NCI-H2227 (cell line): ENCODE results near the gene PRAC2.
A peak's percentile ranks its signal among the peaks of the same experiment; 100 is the strongest.
"Not testable (repeated sequence)": the region's sequence is repeated elsewhere in the genome, so short reads cannot be mapped to it uniquely, and the experiment has no call there.

Experiments used
- DNase-seq: peaks from one replicate; lab custom pipeline; 2025; ENCODE audit not compliant: unreplicated experiment; lab: John Stamatoyannopoulos, UW

PRAC2 gene

GRCh38 chr17:48722915-48723422 lies at the start of gene PRAC2:
Gene PRAC2, plus strand, starts transcription at chr17:48723185. Its CDS starts 1,226 bp downstream, at chr17:48724411.
- DNase-seq, result no peak

GRCh38 chr17:48676963-48677558 lies 45.9 kb upstream of the PRAC2 start:
- no peak for DNase-seq

GRCh38 chr17:48678141-48678971 lies 44.6 kb upstream of the PRAC2 start:
- DNase-seq, result peak; percentile 83

- no peak for DNase-seq
These were observed 43.4 kb upstream of the PRAC2 start for GRCh38 chr17:48679385-48680096.

GRCh38 chr17:48681609-48682008 lies 41.4 kb upstream of the PRAC2 start:
- DNase-seq, result no peak

GRCh38 chr17:48690655-48691054 lies 32.3 kb upstream of the PRAC2 start:
- no peak for DNase-seq

- no peak for DNase-seq
These were observed 30.9 kb upstream of the PRAC2 start for GRCh38 chr17:48692049-48692448.

- DNase-seq, result no peak
These were observed 29.8 kb upstream of the PRAC2 start for GRCh38 chr17:48693178-48693577.

GRCh38 chr17:48701864-48702532 lies 21.0 kb upstream of the PRAC2 start:
- no peak for DNase-seq

GRCh38 chr17:48704361-48705248 lies 18.4 kb upstream of the PRAC2 start:
- no peak for DNase-seq

GRCh38 chr17:48711128-48711527 lies 11.9 kb upstream of the PRAC2 start:
- DNase-seq, result no peak

- DNase-seq, result no peak
These were observed 7.2 kb upstream of the PRAC2 start for GRCh38 chr17:48715496-48716399.

- DNase-seq, result not testable (repeated sequence)
These were observed 6.4 kb upstream of the PRAC2 start for GRCh38 chr17:48716549-48716948.

- no peak for DNase-seq
These were observed 5.4 kb upstream of the PRAC2 start for GRCh38 chr17:48717367-48718226.

GRCh38 chr17:48718227-48718760 lies 4.7 kb upstream of the PRAC2 start:
- DNase-seq, result no peak

GRCh38 chr17:48718761-48719641 lies 4.0 kb upstream of the PRAC2 start:
- DNase-seq, result peak; percentile 38
